ENCODE measurements around the gene SCN5A. TPM values are rescaled to one million over a fixed set of nuclear protein-coding genes. Genes with fewer than 3 reads are reported as not detected.
"Not testable (repeated sequence)": the region's sequence is repeated elsewhere in the genome, so short reads cannot be mapped to it uniquely, and the experiment has no call there.

Gene SCN5A
- total RNA-seq, 4 donors from 2014 or later, result 0.39 to 0.42 TPM; not detected in 2

DNA sequence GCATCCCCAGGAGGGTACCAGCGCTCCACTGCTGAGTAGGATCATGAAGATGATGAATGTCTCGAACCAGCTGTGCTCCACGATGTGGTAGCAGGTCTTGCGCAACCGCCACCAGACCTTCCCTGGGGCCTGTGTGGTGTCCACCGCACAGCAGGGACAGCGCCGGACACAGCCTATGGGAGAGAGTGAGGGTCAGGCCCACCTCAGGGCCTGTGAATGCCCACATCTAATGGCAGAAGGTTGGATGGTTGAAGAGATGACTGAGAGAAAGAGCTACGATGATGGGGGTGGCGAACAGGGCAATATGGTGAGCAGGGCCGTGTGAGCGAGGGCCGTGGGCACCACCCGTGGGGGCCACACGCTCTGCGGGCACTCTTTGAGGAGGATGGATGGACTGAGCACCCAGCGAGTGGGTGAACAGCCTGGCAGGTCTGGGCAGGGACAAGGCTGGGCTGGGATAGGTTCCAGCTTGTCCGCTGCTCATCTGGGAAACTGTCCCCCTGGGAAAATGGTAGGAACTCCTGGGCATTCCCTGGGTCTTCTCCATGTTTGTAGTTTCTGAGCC is 74.1 kb downstream of the SCN5A start:
- peak in 1 of 2 donors; percentile 68 for DNase-seq (ENCODE audit: low spot score in 2 of 2)
- intact Hi-C loops (cut with DNase I; ENCODE audit: low total_unique reads), result no loop called here
- TF ChIP-seq POLR2A (IDR thresholded peaks at IDR 0.05), result no peak
- TF ChIP-seq, protein P1, sequence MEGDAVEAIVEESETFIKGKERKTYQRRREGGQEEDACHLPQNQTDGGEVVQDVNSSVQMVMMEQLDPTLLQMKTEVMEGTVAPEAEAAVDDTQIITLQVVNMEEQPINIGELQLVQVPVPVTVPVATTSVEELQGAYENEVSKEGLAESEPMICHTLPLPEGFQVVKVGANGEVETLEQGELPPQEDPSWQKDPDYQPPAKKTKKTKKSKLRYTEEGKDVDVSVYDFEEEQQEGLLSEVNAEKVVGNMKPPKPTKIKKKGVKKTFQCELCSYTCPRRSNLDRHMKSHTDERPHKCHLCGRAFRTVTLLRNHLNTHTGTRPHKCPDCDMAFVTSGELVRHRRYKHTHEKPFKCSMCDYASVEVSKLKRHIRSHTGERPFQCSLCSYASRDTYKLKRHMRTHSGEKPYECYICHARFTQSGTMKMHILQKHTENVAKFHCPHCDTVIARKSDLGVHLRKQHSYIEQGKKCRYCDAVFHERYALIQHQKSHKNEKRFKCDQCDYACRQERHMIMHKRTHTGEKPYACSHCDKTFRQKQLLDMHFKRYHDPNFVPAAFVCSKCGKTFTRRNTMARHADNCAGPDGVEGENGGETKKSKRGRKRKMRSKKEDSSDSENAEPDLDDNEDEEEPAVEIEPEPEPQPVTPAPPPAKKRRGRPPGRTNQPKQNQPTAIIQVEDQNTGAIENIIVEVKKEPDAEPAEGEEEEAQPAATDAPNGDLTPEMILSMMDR (IDR thresholded peaks at IDR 0.05), result no peak
- WGBS, 2 donors, result 80 to 83% methylated on average over 18 of the region's 18 CpGs
- H3K4me3 ChIP-seq (ENCODE audit: low read depth, poor library complexity, severe bottlenecking), result no peak overlapping the region

DNA sequence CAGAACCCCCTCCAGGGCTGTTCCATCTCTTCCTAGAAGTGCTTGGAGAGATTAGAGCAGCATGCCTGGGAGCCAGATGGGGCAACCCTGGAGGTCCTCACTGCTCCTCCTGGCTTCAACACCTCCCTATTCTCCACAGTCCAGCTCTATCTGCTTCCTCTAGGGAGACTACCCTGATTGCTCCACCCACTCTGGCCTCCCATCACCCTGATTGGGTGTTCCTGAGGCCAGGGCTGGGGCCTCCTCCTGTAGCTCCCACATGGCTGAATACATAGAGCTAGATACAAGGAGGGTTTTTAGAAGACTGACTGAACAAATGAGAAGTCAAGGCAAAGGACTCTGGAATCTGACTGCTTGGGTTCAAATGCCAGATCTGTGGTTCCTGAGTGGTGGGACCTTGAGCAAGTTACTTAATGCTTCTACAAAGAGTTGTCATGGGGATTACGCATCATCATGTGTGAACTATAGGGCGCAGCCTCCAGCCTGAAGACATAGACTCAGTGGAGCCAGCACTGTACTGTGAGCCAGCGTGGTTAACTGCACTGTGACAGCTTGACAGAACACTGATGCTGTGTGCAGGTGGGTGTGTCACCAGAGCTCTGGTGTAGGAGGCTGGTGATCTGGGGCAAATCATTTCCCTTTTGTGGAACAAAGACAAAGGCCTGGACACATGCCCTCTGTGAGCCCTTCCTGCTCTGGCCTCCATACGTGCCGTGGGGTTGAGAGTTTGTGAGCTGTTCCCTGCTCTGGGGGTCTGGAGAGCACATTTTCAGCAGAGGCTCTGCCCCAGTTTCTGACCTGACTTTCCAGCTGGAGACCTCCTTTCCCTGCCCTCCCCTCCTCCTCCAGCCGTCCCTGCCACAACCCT is 74.8 kb downstream of the SCN5A start:
- intact Hi-C loops (cut with DNase I; ENCODE audit: low total_unique reads), result no loop called here
- WGBS, 2 donors, result 33 to 57% methylated on average over 5 to 6 of the region's 6 CpGs
- DNase-seq (ENCODE audit: low spot score in 2 of 2), result peak in 1 of 2 donors; percentile 61
- no peak for TF ChIP-seq POLR2A (IDR thresholded peaks at IDR 0.05)
- TF ChIP-seq, protein P1 (IDR thresholded peaks at IDR 0.05), result no peak
- H3K4me3 ChIP-seq (ENCODE audit: low read depth, poor library complexity, severe bottlenecking), result no peak overlapping the region

DNA sequence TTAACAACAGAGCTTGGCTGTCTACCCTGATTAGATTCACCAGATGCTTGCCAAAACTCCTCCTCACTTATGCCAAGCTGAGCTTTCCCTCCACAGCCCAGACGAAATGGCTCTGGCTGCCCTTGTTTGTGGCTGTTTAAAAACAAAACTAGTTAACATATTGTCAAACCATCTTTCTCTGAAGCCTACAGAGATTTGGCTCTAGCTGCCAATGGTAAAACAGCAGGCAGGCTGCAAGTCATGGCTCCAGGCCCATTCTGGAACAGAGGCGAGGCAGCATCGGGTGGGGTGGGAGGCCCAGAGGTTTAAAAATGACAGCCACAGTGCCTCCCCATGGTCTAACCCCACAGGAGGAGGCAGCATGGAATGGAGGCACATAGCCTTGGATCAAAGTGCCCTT is 75.9 kb downstream of the SCN5A start:
- intact Hi-C loops (cut with DNase I; ENCODE audit: low total_unique reads), result no loop called here
- 34% methylated on average over 3 of the region's 3 CpGs for WGBS, 2 donors
- DNase-seq (ENCODE audit: low spot score in 2 of 2), result peak in 1 of 2 donors; percentile 53
- TF ChIP-seq, protein P1 (IDR thresholded peaks at IDR 0.05), result no peak
- no peak for TF ChIP-seq POLR2A (IDR thresholded peaks at IDR 0.05)
- no peak overlapping the region for H3K4me3 ChIP-seq (ENCODE audit: low read depth, poor library complexity, severe bottlenecking)

DNA sequence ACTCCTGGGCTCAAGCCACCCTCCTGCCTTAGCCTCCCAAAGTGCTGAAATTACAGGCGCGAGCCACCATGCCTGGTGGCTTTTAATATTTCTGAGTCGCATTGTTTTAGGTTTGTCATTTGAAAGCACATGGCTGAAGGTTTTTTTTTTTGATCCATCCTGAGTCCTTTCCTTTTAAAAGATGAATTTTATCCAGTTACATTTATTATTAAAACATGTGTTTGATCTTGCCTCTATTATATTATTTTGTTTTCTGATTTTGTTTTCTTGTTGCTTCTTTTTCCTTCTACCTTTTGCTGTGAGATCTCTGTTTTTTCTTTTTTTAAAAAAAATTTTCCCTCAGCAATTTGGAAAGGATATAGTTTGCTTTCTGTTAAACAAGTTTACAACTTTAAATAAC is 76.4 kb downstream of the SCN5A start:
- 95% methylated on average over 3 of the region's 3 CpGs for WGBS, 2 donors
- intact Hi-C loops (cut with DNase I; ENCODE audit: low total_unique reads), result no loop called here
- TF ChIP-seq POLR2A (IDR thresholded peaks at IDR 0.05), result no peak
- TF ChIP-seq, protein P1 (IDR thresholded peaks at IDR 0.05), result no peak
- DNase-seq (ENCODE audit: low spot score in 2 of 2), result no peak
- H3K4me3 ChIP-seq (ENCODE audit: low read depth, poor library complexity, severe bottlenecking), result no peak overlapping the region

DNA sequence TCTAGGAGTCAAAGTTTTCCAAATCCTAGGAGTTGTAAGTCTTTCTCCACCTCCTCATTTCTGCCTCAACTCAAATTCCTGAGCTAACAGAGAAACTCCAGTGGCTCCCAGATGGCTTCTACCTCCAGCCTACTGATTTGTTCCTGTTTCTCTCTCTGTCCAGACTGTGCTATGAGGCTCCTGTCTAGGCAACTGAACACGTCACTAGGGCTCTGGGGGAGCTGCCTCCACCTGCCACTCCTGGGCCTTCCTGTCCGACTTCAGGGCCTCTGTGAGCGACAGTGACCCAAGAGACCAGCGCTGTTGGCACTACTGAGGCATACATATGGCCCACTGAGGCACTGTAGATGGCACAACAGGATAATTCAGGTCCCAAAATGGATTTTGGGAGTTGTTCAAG is 82.0 kb downstream of the SCN5A start:
- H3K4me3 ChIP-seq (ENCODE audit: low read depth, poor library complexity, severe bottlenecking), result no peak overlapping the region
- no peak for DNase-seq (ENCODE audit: low spot score in 2 of 2)
- TF ChIP-seq, protein P1 (IDR thresholded peaks at IDR 0.05), result no peak
- no peak for TF ChIP-seq POLR2A (IDR thresholded peaks at IDR 0.05)
- intact Hi-C loops (cut with DNase I; ENCODE audit: low total_unique reads), result no loop called here
- 89 to 93% methylated on average over 4 of the region's 4 CpGs for WGBS, 2 donors

DNA sequence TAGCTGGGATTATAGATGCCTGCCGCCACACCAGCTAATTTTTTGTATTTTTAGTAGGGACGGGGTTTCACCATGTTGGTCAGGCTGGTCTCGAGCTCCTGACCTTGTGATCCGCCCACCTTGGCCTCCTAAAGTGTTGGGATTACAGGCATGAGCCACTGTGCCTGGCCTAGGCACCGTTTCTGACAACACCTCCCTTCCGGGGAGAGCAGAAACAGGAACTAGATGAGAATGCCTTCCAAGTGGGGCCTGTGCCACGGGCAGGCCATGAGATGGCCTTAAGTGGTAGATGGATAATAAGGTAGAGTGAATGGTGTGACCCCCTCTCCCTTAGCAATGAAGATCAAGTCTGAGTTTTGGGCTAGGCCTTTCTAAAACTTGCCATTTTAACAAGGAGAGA is 82.7 kb downstream of the SCN5A start:
- DNase-seq (ENCODE audit: low spot score in 2 of 2); intact Hi-C loops (cut with DNase I; ENCODE audit: low total_unique reads); H3K4me3 ChIP-seq (ENCODE audit: low read depth, poor library complexity, severe bottlenecking): not testable (repeated sequence)
- 77 to 78% methylated on average over 7 of the region's 7 CpGs for WGBS, 2 donors
